Measurements from ENCODE around the gene CPT1A. TPM values are rescaled to one million over a fixed set of nuclear protein-coding genes. Genes with fewer than 3 reads are reported as not detected.

The CPT1A gene
- total RNA-seq, 1 donor = 13.7 TPM

- peak overlapping the region; percentile 32 for H3K4me3 ChIP-seq (ENCODE audit: low read length)
- no peaks in the 10 kb centered on the region for H3K27me3 ChIP-seq (ENCODE audit: insufficient read depth, low read length)
Measured at GRCh38 chr11:68751004-68751325, 90.8 kb downstream of the CPT1A start.

DNA sequence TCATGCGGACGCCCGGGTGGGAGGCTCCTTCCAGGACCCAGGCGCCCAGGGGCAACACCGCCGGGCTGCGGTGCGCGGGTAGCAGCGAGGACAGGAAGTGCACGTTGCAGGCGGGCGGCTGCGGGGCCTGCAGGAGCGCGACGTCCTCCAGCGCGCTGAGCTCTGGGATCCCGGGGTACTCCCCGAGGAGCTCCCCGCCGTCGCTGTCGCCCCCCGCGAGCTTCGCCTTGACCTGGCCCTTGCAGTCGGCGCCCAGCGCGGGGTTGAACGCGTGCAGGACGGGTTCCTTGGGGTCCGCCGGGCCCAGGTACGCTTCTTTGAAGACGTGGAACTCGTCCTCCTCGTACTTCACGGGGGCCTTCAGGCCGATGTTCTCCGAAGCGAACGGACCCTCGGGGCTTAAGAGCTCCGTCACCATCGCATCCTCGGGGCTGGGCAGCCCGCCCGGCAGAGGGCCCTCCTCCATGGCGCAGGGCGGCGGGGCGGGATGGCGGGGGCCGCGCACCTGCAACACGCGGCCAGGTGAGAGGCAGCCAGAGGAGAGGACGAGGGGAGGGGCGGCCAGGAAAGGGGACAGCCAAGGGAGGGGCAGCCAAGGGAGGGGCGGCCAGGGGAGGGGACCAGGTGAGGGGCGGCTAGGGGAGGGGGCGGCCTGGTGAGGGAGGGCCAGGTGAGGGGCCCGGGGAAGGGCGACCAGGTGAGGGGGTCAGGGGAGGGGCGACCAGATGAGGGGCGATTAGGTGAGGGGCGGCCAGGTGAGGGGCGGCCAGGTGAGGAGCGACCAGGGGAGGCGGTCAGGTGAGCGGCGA, 91.3 kb downstream of the CPT1A start:
- Histone ChIP-seq H3K4me3 (ENCODE audit: low read length) (no peak overlapping the region), H3K9me3 (ENCODE audit: low read depth, low read length) (no peaks in the 10 kb centered on the region), H3K4me1 (ENCODE audit: insufficient read depth, low read length) (peaks cover 16% of the 10 kb centered on the region), H3K27me3 (ENCODE audit: insufficient read depth, low read length) (no peaks in the 10 kb centered on the region)

More at GRCh38 chr11:68751004-68751325, 90.8 kb downstream of the CPT1A start:
- H3K9me3 ChIP-seq (ENCODE audit: low read depth, low read length) = no peaks in the 10 kb centered on the region
- H3K4me1 ChIP-seq (ENCODE audit: insufficient read depth, low read length) = peaks cover 16% of the 10 kb centered on the region

DNA sequence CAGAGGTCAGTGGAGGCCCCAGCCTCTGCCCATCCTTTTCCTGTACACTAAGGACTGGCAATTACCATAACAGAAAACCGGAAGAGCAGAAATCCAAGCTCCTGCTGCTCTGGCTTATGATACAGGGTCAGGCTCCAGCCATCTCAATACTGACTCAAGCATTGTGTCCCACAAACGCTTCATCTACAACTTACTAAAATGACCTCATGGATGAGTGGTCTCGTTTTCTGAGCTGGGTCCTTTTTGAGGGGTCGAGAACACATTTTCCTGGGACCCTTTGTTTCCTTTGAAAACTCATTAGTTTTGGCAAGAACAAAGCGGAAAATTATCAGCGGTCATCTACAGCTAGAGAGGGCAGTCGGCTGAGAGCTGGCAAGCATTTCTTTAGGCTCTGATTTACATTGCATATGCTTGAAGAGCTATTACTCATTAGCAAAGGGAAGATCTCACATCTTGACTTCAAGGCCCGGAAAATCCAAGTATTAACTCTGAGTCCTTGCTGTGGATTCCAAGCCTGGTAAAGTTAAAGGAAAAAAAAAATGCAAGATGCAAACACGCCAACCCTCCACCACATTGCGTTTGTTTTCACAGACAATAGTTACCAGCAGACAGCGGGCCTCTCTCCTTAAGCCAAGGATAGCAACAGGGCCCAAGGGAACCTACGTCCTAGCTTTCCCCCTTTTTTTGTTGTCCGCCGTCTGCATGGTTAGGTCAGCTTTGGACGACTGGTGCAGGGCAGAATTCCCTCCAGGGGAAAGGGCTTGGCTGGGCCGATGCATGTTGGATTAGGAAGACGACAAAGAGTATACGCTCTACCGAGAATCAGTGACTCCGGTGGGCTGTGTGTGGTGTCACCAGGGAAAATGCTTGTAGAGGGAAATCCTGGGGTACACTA, 92.2 kb downstream of the CPT1A start:
- no peaks in the 10 kb centered on the region for H3K27me3 ChIP-seq (ENCODE audit: insufficient read depth, low read length)
- no peaks in the 10 kb centered on the region for H3K9me3 ChIP-seq (ENCODE audit: low read depth, low read length)
- peaks cover 16% of the 10 kb centered on the region for H3K4me1 ChIP-seq (ENCODE audit: insufficient read depth, low read length)
- H3K4me3 ChIP-seq (ENCODE audit: low read length) = no peak overlapping the region

GRCh38 chr11:68748061-68748460, 93.7 kb downstream of the CPT1A start:
- no peak overlapping the region for H3K4me3 ChIP-seq (ENCODE audit: low read length)
- H3K4me1 ChIP-seq (ENCODE audit: insufficient read depth, low read length) = peaks cover 16% of the 10 kb centered on the region
- no peaks in the 10 kb centered on the region for H3K27me3 ChIP-seq (ENCODE audit: insufficient read depth, low read length)
- H3K9me3 ChIP-seq (ENCODE audit: low read depth, low read length) = no peaks in the 10 kb centered on the region

DNA sequence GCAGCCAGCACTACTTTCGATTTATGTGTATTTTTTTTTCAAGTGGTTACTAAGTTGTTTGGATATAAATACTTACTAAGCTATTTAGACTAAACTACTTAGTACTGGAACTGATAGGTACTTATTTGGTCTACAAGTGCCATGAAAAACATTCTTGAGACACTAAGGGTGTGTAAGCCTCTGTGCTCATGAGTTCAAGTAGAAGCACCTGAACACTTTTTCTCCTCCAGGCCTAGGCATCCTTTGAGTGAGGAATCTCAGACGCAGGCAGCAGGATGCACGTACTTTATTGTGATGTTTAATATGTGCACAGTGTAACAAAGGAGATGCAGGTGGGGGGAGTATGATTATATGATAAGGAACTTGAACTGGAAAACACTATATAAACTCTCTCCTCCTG, 98.2 kb downstream of the CPT1A start:
- Histone ChIP-seq H3K27me3 (ENCODE audit: insufficient read depth, low read length) (no peaks in the 10 kb centered on the region), H3K9me3 (ENCODE audit: low read depth, low read length) (no peaks in the 10 kb centered on the region), H3K4me1 (ENCODE audit: insufficient read depth, low read length) (no peaks in the 10 kb centered on the region), H3K4me3 (ENCODE audit: low read length) (no peak overlapping the region)

- peaks cover 9% of the 10 kb centered on the region for H3K4me1 ChIP-seq (ENCODE audit: insufficient read depth, low read length)
- no peak overlapping the region for H3K4me3 ChIP-seq (ENCODE audit: low read length)
- H3K9me3 ChIP-seq (ENCODE audit: low read depth, low read length) = no peaks in the 10 kb centered on the region
- H3K27me3 ChIP-seq (ENCODE audit: insufficient read depth, low read length) = no peaks in the 10 kb centered on the region
Measured at GRCh38 chr11:68741463-68741862, 100.3 kb downstream of the CPT1A start.

- H3K4me3 ChIP-seq (ENCODE audit: low read length) = no peak overlapping the region
- H3K27me3 ChIP-seq (ENCODE audit: insufficient read depth, low read length) = no peaks in the 10 kb centered on the region
- H3K9me3 ChIP-seq (ENCODE audit: low read depth, low read length) = no peaks in the 10 kb centered on the region
- H3K4me1 ChIP-seq (ENCODE audit: insufficient read depth, low read length) = peaks cover 37% of the 10 kb centered on the region
Measured at GRCh38 chr11:68735646-68736045, 106.1 kb downstream of the CPT1A start.

DNA sequence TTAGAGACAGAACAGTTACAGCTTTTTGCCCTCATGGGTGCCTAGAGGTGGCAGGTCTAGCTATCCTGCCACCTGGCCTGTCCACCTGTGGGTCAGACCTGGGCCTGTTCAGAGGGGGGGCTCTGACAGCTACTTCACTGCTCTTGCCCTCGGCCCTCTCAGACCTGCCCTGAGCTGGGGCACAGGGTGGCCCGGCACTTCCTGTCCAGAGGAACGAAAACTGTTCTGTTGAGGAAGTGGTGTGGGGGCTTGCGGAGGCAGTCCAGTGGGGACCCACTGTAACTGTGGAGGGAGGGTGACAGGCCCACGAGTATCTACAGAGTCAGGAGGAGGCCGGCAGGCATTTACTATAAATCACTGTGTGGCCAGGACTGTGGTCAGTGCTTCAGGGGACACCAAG, 106.6 kb downstream of the CPT1A start:
- peaks cover 37% of the 10 kb centered on the region for H3K4me1 ChIP-seq (ENCODE audit: insufficient read depth, low read length)
- no peaks in the 10 kb centered on the region for H3K27me3 ChIP-seq (ENCODE audit: insufficient read depth, low read length)
- H3K9me3 ChIP-seq (ENCODE audit: low read depth, low read length) = no peaks in the 10 kb centered on the region
- no peak overlapping the region for H3K4me3 ChIP-seq (ENCODE audit: low read length)

DNA sequence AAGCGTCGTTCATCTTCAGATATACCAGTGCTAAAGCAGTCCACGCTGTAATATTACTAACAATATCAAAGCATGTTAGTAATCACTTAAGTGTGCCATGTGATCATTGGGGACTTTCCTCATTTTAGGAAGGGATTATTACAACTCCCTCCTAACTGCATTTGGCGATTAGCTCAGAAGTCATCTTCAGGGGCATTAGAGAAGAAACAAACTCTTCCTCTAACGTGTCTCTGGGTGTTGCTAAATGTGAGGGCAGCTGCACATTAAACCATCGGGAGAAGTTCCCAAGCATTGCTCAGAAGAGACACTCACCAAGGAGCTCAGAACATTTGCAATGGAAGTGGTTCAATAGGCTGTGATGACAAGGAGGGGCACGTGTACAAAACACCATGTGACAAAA, 107.6 kb downstream of the CPT1A start:
- no peaks in the 10 kb centered on the region for H3K9me3 ChIP-seq (ENCODE audit: low read depth, low read length)
- H3K4me3 ChIP-seq (ENCODE audit: low read length) = no peak overlapping the region
- H3K27me3 ChIP-seq (ENCODE audit: insufficient read depth, low read length) = no peaks in the 10 kb centered on the region
- H3K4me1 ChIP-seq (ENCODE audit: insufficient read depth, low read length) = peaks cover 37% of the 10 kb centered on the region

DNA sequence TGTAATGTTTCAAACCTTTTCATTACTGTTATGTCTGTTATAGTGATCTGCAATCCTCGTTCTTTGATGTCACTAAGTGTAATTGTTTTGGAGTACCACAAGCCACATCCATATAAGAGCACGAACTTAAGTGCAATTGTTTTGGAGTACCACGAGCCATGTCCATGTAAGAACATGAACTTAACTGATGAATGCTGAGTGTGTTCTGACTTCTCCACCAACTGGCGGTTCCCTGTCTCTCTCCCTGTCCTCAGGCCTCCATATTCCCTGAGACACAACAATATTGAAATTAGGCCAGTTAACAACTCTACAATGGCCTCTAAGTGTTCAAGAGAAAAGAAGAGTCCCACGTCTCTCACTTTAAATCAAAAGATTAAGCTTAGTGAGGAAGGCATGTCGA, 113.9 kb downstream of the CPT1A start:
- no peaks in the 10 kb centered on the region for H3K9me3 ChIP-seq (ENCODE audit: low read depth, low read length)
- H3K27me3 ChIP-seq (ENCODE audit: insufficient read depth, low read length) = no peaks in the 10 kb centered on the region

DNA sequence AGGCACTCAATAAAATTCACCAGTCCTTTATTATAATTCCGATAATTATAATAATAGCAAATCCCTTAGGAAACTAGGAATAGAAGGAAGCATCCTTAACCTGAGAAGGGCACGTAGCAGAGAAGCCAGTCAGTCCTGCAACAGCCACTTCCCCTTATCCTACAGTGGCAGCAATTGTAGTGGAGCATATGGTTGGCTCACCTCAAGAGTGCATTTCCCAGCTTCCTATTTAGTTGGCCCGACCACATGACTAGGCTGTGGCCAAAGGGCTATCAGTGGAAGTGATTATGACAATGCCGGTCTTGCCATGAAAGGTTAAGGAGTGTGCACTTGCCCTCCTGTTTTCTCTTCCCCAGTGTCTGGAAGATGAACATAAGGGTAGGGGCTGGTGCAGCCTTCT, 117.4 kb downstream of the CPT1A start:
- Histone ChIP-seq H3K9me3 (ENCODE audit: low read depth, low read length) (no peaks in the 10 kb centered on the region), H3K4me3 (ENCODE audit: low read length) (no peak overlapping the region), H3K27me3 (ENCODE audit: insufficient read depth, low read length) (no peaks in the 10 kb centered on the region), H3K4me1 (ENCODE audit: insufficient read depth, low read length) (no peaks in the 10 kb centered on the region)

More for the DNA sequence above, 113.9 kb downstream of the CPT1A start:
- peaks cover 3% of the 10 kb centered on the region for H3K4me1 ChIP-seq (ENCODE audit: insufficient read depth, low read length)
- H3K4me3 ChIP-seq (ENCODE audit: low read length) = no peak overlapping the region

- H3K9me3 ChIP-seq (ENCODE audit: low read depth, low read length) = no peaks in the 10 kb centered on the region
- H3K4me3 ChIP-seq (ENCODE audit: low read length) = no peak overlapping the region
- no peaks in the 10 kb centered on the region for H3K4me1 ChIP-seq (ENCODE audit: insufficient read depth, low read length)
- no peaks in the 10 kb centered on the region for H3K27me3 ChIP-seq (ENCODE audit: insufficient read depth, low read length)
Measured at GRCh38 chr11:68722143-68722542, 119.6 kb downstream of the CPT1A start.

- no peak overlapping the region for H3K4me3 ChIP-seq (ENCODE audit: low read length)
- no peaks in the 10 kb centered on the region for H3K4me1 ChIP-seq (ENCODE audit: insufficient read depth, low read length)
- H3K27me3 ChIP-seq (ENCODE audit: insufficient read depth, low read length) = no peaks in the 10 kb centered on the region
- H3K9me3 ChIP-seq (ENCODE audit: low read depth, low read length) = no peaks in the 10 kb centered on the region
Measured at GRCh38 chr11:68721075-68721474, 120.6 kb downstream of the CPT1A start.

GRCh38 chr11:68715456-68716122, 126.1 kb downstream of the CPT1A start:
- no peaks in the 10 kb centered on the region for H3K4me1 ChIP-seq (ENCODE audit: insufficient read depth, low read length)
- H3K4me3 ChIP-seq (ENCODE audit: low read length) = no peak overlapping the region
- H3K27me3 ChIP-seq (ENCODE audit: insufficient read depth, low read length) = no peaks in the 10 kb centered on the region
- no peaks in the 10 kb centered on the region for H3K9me3 ChIP-seq (ENCODE audit: low read depth, low read length)

Measured in mononuclear cell (primary cell).